ENCODE results near the gene CTSA.
"Not testable (repeated sequence)": the region's sequence is repeated elsewhere in the genome, so short reads cannot be mapped to it uniquely, and the experiment has no call there.

CTSA gene

DNA sequence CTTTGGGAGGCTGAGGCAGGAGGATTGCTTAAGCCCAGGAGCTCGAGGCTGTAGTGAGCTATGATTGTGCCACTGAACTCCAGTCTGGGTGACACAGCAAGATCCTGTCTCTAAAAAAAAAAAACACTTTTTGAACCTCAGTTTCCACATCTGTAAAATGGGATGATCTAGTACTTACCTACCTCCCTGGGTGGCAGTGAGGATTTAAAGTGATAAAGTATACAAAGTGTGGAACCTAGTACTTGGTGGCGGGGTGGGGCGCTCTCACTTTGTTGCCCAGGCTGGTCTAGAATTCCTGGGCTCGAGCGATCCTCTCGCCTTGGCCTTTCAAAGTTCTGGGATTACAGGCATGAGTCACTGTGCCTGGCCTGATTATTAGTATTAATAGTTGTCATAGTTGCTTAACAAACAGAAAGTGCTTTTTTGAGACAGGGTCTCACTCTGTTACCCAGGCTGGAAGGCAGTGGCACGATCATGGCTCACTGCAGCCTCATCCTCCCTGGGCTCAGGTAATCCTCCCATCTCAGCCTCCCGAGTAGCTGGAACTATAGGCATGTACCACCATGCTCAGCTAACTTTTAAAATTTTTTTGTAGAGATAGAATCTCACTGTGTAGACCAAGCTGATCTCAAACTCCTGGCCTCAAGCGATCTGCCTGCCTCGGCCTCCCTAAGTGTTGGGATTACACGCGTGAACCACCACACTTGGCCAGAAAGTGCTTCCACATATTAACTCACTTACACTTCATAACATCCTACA lies 27.8 kb downstream of the CTSA start:
- DNase-seq, result no peak

DNA sequence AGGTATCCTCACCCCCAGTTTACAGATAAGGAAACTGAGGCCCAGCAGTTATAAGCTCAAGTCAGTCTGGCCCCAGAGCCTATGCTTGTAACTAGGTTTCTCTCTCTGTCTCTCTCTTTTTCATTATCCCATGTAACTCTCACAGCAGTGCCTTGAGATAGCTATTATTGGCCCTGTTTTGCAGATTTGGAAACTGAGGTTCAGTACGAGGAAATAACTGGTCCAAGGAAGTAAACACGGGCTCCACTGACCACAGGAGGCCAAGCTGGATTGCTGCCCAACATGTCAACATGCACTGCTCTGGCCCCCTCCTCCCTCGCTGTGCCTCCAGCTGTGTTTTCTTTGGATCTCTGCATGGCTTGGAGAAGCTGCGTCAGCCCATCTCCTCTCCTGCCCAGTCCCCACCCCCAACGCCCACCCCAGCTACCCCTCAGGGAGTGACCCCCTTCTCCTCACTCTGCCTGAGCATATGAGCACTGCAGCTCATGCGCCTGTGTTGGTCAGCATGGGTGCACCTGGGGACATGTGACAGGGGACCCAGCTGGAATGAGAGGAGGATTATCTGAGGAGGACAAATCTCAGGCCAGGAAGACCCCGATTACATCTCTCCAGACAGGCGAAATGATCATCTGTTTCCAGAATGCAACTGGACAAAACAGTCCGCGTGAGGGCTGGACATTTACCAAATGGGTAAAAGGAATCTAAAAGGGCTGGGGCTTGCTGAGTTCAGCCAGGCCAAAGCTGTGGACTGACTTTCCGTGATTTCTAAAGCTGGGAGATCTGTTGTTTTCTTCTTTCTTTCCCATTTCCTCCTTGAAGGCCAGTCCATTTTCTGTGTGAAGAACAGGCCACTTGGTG lies 28.6 kb downstream of the CTSA start:
- DNase-seq, result no peak

- no peak for DNase-seq
Measured at GRCh38 chr20:45920462-45921336, 29.6 kb downstream of the CTSA start.

- DNase-seq, result no peak
Measured at GRCh38 chr20:45921337-45922189, 30.4 kb downstream of the CTSA start.

GRCh38 chr20:45924391-45925261 lies 33.5 kb downstream of the CTSA start:
- DNase-seq, result no peak

- DNase-seq, result no peak
Measured at GRCh38 chr20:45925821-45926506, 34.8 kb downstream of the CTSA start.

DNA sequence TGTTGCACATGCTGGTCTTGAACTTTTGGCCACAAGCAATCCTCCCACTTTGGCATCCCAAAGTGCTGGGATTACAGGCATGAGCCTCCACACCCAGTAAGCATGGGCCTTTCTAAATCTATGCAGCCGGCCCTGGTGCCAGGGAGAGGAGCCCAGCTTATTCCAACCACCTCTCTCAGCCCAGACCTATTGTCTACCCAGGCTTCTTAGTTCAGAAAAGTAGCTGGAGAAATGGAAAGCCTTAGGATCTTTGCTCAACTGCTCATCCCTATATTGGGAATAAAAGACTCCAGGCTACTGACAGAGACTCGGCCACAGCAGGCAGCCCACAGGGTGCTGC lies 35.6 kb downstream of the CTSA start:
- DNase-seq, result no peak

DNA sequence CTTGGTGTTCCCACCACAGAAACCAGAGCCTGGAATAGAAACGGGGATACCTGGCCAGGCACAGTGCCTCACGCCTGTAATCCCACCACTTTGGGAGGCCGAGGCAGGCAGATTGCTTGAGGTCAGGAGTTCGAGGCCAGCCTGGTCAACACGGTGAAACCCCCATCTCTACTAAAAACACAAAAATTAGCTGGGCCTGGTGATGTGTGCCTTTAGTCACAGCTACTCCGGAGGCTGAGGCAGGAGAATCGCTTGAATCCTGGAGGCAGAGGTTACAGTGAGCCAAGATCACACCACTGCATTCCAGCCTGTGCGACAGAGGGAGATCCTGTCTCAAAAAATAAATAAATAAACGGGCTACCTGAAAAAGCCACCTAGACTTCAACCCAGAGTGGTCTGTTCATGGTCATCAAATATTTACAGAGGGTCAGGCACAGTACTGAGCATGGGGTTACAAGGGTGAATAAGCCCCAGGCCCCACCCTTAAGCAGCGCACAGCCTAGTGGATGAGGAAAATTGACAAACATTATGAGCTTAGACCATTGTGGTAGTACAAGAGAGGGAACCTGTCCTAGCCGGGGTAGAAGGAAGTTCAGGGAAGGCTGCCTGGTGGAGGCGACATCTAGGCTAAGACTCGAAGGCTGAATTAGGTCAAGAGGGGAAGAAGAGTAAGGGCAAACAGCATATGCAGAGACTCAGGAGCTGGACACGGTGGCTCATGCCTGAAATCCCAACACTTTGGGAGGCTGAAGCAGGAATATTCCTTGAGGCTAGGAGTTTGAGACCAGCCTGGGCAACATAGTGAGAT lies 36.1 kb downstream of the CTSA start:
- DNase-seq, result no peak

GRCh38 chr20:45931680-45932079 lies 40.5 kb downstream of the CTSA start:
- DNase-seq, result not testable (repeated sequence)

GRCh38 chr20:45933266-45934045 lies 42.3 kb downstream of the CTSA start:
- DNase-seq, result peak; percentile 85

GRCh38 chr20:45934046-45934585 lies 43.0 kb downstream of the CTSA start:
- no peak for DNase-seq

DNA sequence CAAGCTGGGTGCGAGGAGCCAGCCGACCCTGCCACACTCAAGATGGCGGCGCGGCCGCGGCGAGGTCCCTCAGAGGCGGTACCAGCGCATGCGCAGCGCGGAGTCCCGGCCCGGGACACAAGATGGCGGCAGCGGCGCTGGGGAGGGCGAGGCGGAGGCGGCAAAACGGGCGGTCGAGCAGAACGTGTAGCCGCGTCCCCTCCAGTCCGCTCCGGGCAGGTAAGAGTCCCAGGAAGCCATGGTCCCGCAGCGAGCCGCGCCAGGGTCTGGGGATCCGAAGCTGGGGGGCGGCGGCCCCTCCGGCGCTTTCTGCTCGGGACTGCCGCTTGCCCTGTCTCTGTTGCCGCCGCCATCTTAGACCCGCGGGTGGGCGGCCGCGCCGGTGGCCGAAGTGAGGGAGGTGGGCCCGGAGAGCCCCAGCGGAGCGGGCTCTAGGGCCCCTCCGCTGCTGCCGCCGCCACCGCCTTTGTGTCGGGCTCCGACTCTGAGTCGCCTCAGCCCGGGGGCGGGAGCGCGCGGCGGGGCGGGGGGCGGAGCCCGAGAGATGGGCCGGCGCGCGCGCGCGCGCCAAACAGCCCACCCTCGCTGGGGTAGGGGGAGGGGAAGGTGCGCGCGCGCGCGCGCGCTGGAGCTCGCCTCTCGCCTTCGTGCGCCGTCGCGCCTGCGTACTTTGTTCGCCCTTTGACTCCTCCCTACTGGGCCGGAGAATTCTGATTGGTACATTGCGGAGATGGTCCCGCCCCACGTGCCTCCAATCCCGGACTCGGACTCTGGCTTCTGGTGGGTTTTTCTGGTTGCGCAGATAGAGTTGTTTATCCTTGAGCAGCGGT lies 43.7 kb downstream of the CTSA start, which contains the start of gene PCIF1:
Gene PCIF1 (plus strand): TSS at position 98 of the 830 bp plus-strand sequence. CDS start 4,317 bp downstream, outside the sequence.
- peak; percentile 99 for DNase-seq

GRCh38 chr20:45935416-45936046 lies 44.4 kb downstream of the CTSA start:
- DNase-seq, result no peak

- DNase-seq, result no peak
Measured at GRCh38 chr20:45937765-45938164, 46.6 kb downstream of the CTSA start.

DNA sequence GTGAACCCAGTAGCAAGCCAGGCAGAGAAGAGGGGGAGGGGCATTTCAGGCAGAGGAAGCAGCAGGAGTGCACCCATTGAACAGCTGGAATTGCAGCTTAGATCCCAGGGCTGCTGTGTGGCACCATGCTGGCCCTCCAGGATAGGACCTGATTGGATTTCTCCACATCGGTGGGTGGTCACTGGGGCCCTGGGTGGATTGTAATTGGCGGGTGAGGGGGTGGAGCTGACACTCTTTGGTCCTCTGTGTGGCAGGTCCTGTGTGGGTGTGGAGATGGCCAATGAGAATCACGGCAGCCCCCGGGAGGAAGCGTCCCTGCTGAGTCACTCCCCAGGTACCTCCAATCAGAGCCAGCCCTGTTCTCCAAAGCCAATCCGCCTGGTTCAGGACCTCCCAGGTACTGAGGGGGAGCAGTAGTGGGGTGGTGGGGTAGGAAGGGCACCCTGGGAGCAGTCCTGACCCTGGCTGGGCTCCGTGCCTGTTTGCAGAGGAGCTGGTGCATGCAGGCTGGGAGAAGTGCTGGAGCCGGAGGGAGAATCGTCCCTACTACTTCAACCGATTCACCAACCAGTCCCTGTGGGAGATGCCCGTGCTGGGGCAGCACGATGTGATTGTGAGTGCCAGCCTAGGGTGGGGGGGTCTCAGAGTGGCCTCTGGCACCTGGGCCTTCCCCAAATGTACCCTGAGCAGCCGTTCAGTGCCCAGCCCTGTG lies 47.7 kb downstream of the CTSA start:
- DNase-seq, result no peak

GRCh38 chr20:45940053-45940452 lies 48.9 kb downstream of the CTSA start:
- no peak for DNase-seq

All from 8988T (cell line).